Transverse colon (tissue), 4 donors: ENCODE data around the gene TTC39C.

ENCODE experiments used
- POLR2AphosphoS5 ChIP-seq, 3 donors: sonication (generic); formaldehyde crosslinking; IDR thresholded peaks; one replicate each; pipeline ENCODE4 v1.6.1; 2016; ENCODE audit warnings: antibody characterized with exemption in 3 of 3
- TF ChIP-seq, protein P1 (sequence below), 5 experiments: fragments of 200-600 bp in 3 of 5; fragments of 450-650 bp in 2 of 5; sonication (generic) in 3 of 5; IDR thresholded peaks; 1 replicate in 2 of 5; 2 replicates in 3 of 5; pipeline ENCODE4 v1.5.1; 2016 to 2017; ENCODE audit warnings: antibody characterized with exemption in 5 of 5, inconsistent platforms in 3 of 5, mild to moderate bottlenecking in 2 of 5, moderate library complexity in 1 of 5

GRCh38 chr18:23981369-23981980 is 33.1 kb upstream of the TTC39C start:
- no peak for TF ChIP-seq POLR2AphosphoS5 (IDR thresholded peaks at IDR 0.05)
- TF ChIP-seq, protein P1, sequence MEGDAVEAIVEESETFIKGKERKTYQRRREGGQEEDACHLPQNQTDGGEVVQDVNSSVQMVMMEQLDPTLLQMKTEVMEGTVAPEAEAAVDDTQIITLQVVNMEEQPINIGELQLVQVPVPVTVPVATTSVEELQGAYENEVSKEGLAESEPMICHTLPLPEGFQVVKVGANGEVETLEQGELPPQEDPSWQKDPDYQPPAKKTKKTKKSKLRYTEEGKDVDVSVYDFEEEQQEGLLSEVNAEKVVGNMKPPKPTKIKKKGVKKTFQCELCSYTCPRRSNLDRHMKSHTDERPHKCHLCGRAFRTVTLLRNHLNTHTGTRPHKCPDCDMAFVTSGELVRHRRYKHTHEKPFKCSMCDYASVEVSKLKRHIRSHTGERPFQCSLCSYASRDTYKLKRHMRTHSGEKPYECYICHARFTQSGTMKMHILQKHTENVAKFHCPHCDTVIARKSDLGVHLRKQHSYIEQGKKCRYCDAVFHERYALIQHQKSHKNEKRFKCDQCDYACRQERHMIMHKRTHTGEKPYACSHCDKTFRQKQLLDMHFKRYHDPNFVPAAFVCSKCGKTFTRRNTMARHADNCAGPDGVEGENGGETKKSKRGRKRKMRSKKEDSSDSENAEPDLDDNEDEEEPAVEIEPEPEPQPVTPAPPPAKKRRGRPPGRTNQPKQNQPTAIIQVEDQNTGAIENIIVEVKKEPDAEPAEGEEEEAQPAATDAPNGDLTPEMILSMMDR (IDR thresholded peaks at IDR 0.05) = no peak
